Endodermal cell (in vitro differentiated cells): ENCODE measurements around the gene TARBP2. TPM values are rescaled to one million over a fixed set of nuclear protein-coding genes. Genes with fewer than 3 reads are reported as not detected.

Experiments
- DNase-seq: peaks from one replicate; pipeline ENCODE4 v3.0.0-alpha.2; 2017
- H3K27ac ChIP-seq: 2 replicates; pipeline ENCODE4 v1.5.1; 2013; ENCODE audit warnings: mild to moderate bottlenecking, low read depth, low read length, moderate library complexity
- H3K27me3 ChIP-seq: 2 replicates; pipeline ENCODE4 v1.6.1; 2013; ENCODE audit warnings: mild to moderate bottlenecking, low read length, moderate library complexity; ENCODE audit not compliant: insufficient read depth, control insufficient read depth, poor library complexity, severe bottlenecking
- H3K36me3 ChIP-seq: 2 replicates; pipeline ENCODE4 v1.7.0; 2013; ENCODE audit warnings: mild to moderate bottlenecking, low read length, moderate library complexity; ENCODE audit not compliant: control insufficient read depth, insufficient read depth
- H3K4me1 ChIP-seq: one replicate; pipeline ENCODE4 v1.7.0; 2013; ENCODE audit warnings: low read length; ENCODE audit not compliant: control insufficient read depth, insufficient read depth
- H3K4me3 ChIP-seq: 2 replicates; pipeline ENCODE4 v1.5.1; 2013; ENCODE audit warnings: mild to moderate bottlenecking, low read length, moderate library complexity
- H3K9ac ChIP-seq: 2 replicates; pipeline ENCODE4 v1.6.1; 2013; ENCODE audit warnings: mild to moderate bottlenecking, low read length, moderate library complexity; ENCODE audit not compliant: poor library complexity, severe bottlenecking; ENCODE audit errors: extremely low read depth
- H3K9me3 ChIP-seq: 2 replicates; pipeline ENCODE4 v1.6.1; 2013; ENCODE audit warnings: mild to moderate bottlenecking, low read length, moderate library complexity; ENCODE audit not compliant: control insufficient read depth
- H3K27ac Mint-ChIP-seq: 2 replicates; pipeline ENCODE4 v1.8.0; 2020; ENCODE audit warnings: mixed read lengths
- H3K27me3 Mint-ChIP-seq: 2 replicates; pipeline ENCODE4 v1.8.0; 2021; ENCODE audit warnings: mild to moderate bottlenecking, mixed read lengths; ENCODE audit not compliant: insufficient read depth
- H3K36me3 Mint-ChIP-seq: 2 replicates; pipeline ENCODE4 v1.8.0; 2020; ENCODE audit warnings: low read depth, mixed read lengths
- H3K4me1 Mint-ChIP-seq: 2 replicates; pipeline ENCODE4 v1.8.0; 2020; ENCODE audit warnings: mixed read lengths
- H3K4me3 Mint-ChIP-seq: 2 replicates; pipeline ENCODE4 v1.8.0; 2020; ENCODE audit warnings: mild to moderate bottlenecking, moderate library complexity, mixed read lengths
- H3K9me3 Mint-ChIP-seq: 2 replicates; pipeline ENCODE4 v1.8.0; 2020; ENCODE audit warnings: mild to moderate bottlenecking, mixed read lengths
- CTCF ChIP-seq: fragments of 200-600 bp; sonication (generic); conservative IDR thresholded peaks from 2 replicates; pipeline ENCODE4 v1.5.0; 2021; ENCODE audit warnings: antibody characterized with exemption, mild to moderate bottlenecking
- WGBS, 2 experiments: methylation state at CpG; one replicate each; pipeline versions ENCODE4 v1.1.5 to v1.1.7; 2013; ENCODE audit warnings: missing lambda C conversion rate in 2 of 2, mixed read lengths in 1 of 2; ENCODE audit not compliant: insufficient coverage in 1 of 2, insufficient read length in 1 of 2; 5-methylcytosine and 5-hydroxymethylcytosine counted together
- total RNA-seq, 2 donors: library from RNA; stranded (reverse); fragmentation: NEBNext Ultra II Directional in 1 of 2; extraction: Animal tissue kit (Norgen Biotek cat#: 25700) in 1 of 2; gene quantifications; 2 replicates in 1 of 2; 3 replicates in 1 of 2; pipeline ENCODE4 v1.2.1, GENCODE V29; 2021

TARBP2 gene
- total RNA-seq, 2 donors from 2014 or later = 48.4 to 60.3 TPM

GRCh38 chr12:53452159-53453077 is 48.7 kb upstream of the TARBP2 start:
- Histone ChIP-seq H3K4me1 (peaks cover 11% of the 10 kb centered on the region), H3K27ac (peak overlapping the region; percentile 99), H3K9me3 (no peaks in the 10 kb centered on the region), H3K4me3 (peak overlapping the region; percentile 100), H3K9ac (peak overlapping the region; percentile 99), H3K27me3 (no peaks in the 10 kb centered on the region), H3K36me3 (peaks cover 51% of the 10 kb centered on the region)
- H3K27me3 Mint-ChIP-seq = no peaks in the 10 kb centered on the region
- no peaks in the 10 kb centered on the region for H3K9me3 Mint-ChIP-seq
- H3K27ac Mint-ChIP-seq = peak overlapping the region; percentile 100
- WGBS, 2 experiments = 0% methylated on average over 7 to 48 of the region's 82 CpGs
- DNase-seq = peak; percentile 96
- H3K4me1 Mint-ChIP-seq = peaks cover 33% of the 10 kb centered on the region
- H3K4me3 Mint-ChIP-seq = peak overlapping the region; percentile 92
- TF ChIP-seq CTCF = peak; percentile 54
- H3K36me3 Mint-ChIP-seq = peaks cover 52% of the 10 kb centered on the region

- no peaks in the 10 kb centered on the region for H3K27me3 Mint-ChIP-seq
- H3K4me3 Mint-ChIP-seq = peak overlapping the region; percentile 92
- peak overlapping the region; percentile 100 for H3K4me3 ChIP-seq
- peaks cover 11% of the 10 kb centered on the region for H3K4me1 ChIP-seq
- H3K36me3 ChIP-seq = peaks cover 63% of the 10 kb centered on the region
- no peak for TF ChIP-seq CTCF
- no peak overlapping the region for H3K27ac ChIP-seq
- H3K36me3 Mint-ChIP-seq = peaks cover 55% of the 10 kb centered on the region
- H3K27ac Mint-ChIP-seq = peak overlapping the region; percentile 82
- H3K9ac ChIP-seq = peak overlapping the region; percentile 99
- no peaks in the 10 kb centered on the region for H3K9me3 ChIP-seq
- DNase-seq = no peak
- WGBS, 2 experiments = 73 to 75% methylated on average over 5 to 6 of the region's 6 CpGs
- peaks cover 35% of the 10 kb centered on the region for H3K4me1 Mint-ChIP-seq
- H3K9me3 Mint-ChIP-seq = no peaks in the 10 kb centered on the region
- no peaks in the 10 kb centered on the region for H3K27me3 ChIP-seq
These were observed 47.0 kb upstream of the TARBP2 start for GRCh38 chr12:53453953-53454640.

GRCh38 chr12:53454707-53455106 is 46.4 kb upstream of the TARBP2 start:
- 93 to 100% methylated on average over 1 to 3 of the region's 3 CpGs for WGBS, 2 experiments
- H3K9me3 ChIP-seq = no peaks in the 10 kb centered on the region
- peak overlapping the region; percentile 100 for H3K4me3 ChIP-seq
- no peak for DNase-seq
- Mint-ChIP-seq H3K4me3 (peak overlapping the region; percentile 92), H3K4me1 (peaks cover 38% of the 10 kb centered on the region), H3K36me3 (peaks cover 59% of the 10 kb centered on the region), H3K27ac (peak overlapping the region; percentile 82), H3K27me3 (no peaks in the 10 kb centered on the region), H3K9me3 (no peaks in the 10 kb centered on the region)
- no peak for TF ChIP-seq CTCF
- no peaks in the 10 kb centered on the region for H3K27me3 ChIP-seq
- peaks cover 70% of the 10 kb centered on the region for H3K36me3 ChIP-seq
- peak overlapping the region; percentile 99 for H3K9ac ChIP-seq
- peaks cover 11% of the 10 kb centered on the region for H3K4me1 ChIP-seq
- no peak overlapping the region for H3K27ac ChIP-seq
